ENCODE results near the gene STH.

The STH gene

GRCh38 chr17:45976755-45977505 lies 22.1 kb upstream of the STH start:
- H3K4me3 ChIP-seq (ENCODE audit: low read depth, low read length): no peak overlapping the region
- H3K9me3 ChIP-seq (ENCODE audit: control insufficient read depth, insufficient read depth, low read length): no peaks in the 10 kb centered on the region
- no peak overlapping the region for H3K9ac ChIP-seq (ENCODE audit: low read depth, low read length)
- H3K36me3 ChIP-seq (ENCODE audit: control insufficient read depth, insufficient read depth, low read length): no peaks in the 10 kb centered on the region
- H3K27me3 ChIP-seq (ENCODE audit: control insufficient read depth, insufficient read depth, low read length): no peaks in the 10 kb centered on the region; the same call in 1 of the 2 replicates
- H3K27ac ChIP-seq (ENCODE audit: low read depth, low read length): no peak overlapping the region
- no peaks in the 10 kb centered on the region for H3K4me1 ChIP-seq (ENCODE audit: control insufficient read depth, insufficient read depth, low read length)

- Histone ChIP-seq H3K27me3 (ENCODE audit: control insufficient read depth, insufficient read depth, low read length) (no peaks in the 10 kb centered on the region; the same call in 1 of the 2 replicates), H3K36me3 (ENCODE audit: control insufficient read depth, insufficient read depth, low read length) (no peaks in the 10 kb centered on the region), H3K9ac (ENCODE audit: low read depth, low read length) (no peak overlapping the region), H3K27ac (ENCODE audit: low read depth, low read length) (no peak overlapping the region), H3K9me3 (ENCODE audit: control insufficient read depth, insufficient read depth, low read length) (no peaks in the 10 kb centered on the region), H3K4me1 (ENCODE audit: control insufficient read depth, insufficient read depth, low read length) (no peaks in the 10 kb centered on the region), H3K4me3 (ENCODE audit: low read depth, low read length) (no peak overlapping the region)
Observed at GRCh38 chr17:45977506-45977824, 21.6 kb upstream of the STH start.

GRCh38 chr17:45977976-45978626 lies 20.9 kb upstream of the STH start:
- H3K27me3 ChIP-seq (ENCODE audit: control insufficient read depth, insufficient read depth, low read length): no peaks in the 10 kb centered on the region; the same call in 1 of the 2 replicates
- no peak overlapping the region for H3K9ac ChIP-seq (ENCODE audit: low read depth, low read length)
- H3K4me1 ChIP-seq (ENCODE audit: control insufficient read depth, insufficient read depth, low read length): no peaks in the 10 kb centered on the region
- H3K27ac ChIP-seq (ENCODE audit: low read depth, low read length): no peak overlapping the region
- H3K4me3 ChIP-seq (ENCODE audit: low read depth, low read length): no peak overlapping the region
- no peaks in the 10 kb centered on the region for H3K36me3 ChIP-seq (ENCODE audit: control insufficient read depth, insufficient read depth, low read length)
- no peaks in the 10 kb centered on the region for H3K9me3 ChIP-seq (ENCODE audit: control insufficient read depth, insufficient read depth, low read length)

GRCh38 chr17:45979137-45979536 lies 19.9 kb upstream of the STH start:
- Histone ChIP-seq H3K27ac (ENCODE audit: low read depth, low read length) (no peak overlapping the region), H3K9me3 (ENCODE audit: control insufficient read depth, insufficient read depth, low read length) (no peaks in the 10 kb centered on the region), H3K4me3 (ENCODE audit: low read depth, low read length) (no peak overlapping the region), H3K36me3 (ENCODE audit: control insufficient read depth, insufficient read depth, low read length) (no peaks in the 10 kb centered on the region), H3K27me3 (ENCODE audit: control insufficient read depth, insufficient read depth, low read length) (no peaks in the 10 kb centered on the region), H3K9ac (ENCODE audit: low read depth, low read length) (no peak overlapping the region), H3K4me1 (ENCODE audit: control insufficient read depth, insufficient read depth, low read length) (no peaks in the 10 kb centered on the region)

GRCh38 chr17:45980855-45981254 lies 18.2 kb upstream of the STH start:
- no peaks in the 10 kb centered on the region for H3K27me3 ChIP-seq (ENCODE audit: control insufficient read depth, insufficient read depth, low read length)

GRCh38 chr17:45981306-45981705 lies 17.7 kb upstream of the STH start:
- Histone ChIP-seq H3K9me3 (ENCODE audit: control insufficient read depth, insufficient read depth, low read length) (no peaks in the 10 kb centered on the region), H3K27ac (ENCODE audit: low read depth, low read length) (no peak overlapping the region), H3K4me3 (ENCODE audit: low read depth, low read length) (no peak overlapping the region), H3K4me1 (ENCODE audit: control insufficient read depth, insufficient read depth, low read length) (no peaks in the 10 kb centered on the region), H3K9ac (ENCODE audit: low read depth, low read length) (no peak overlapping the region), H3K36me3 (ENCODE audit: control insufficient read depth, insufficient read depth, low read length) (no peaks in the 10 kb centered on the region), H3K27me3 (ENCODE audit: control insufficient read depth, insufficient read depth, low read length) (no peaks in the 10 kb centered on the region)

More at GRCh38 chr17:45980855-45981254, 18.2 kb upstream of the STH start:
- Histone ChIP-seq H3K36me3 (ENCODE audit: control insufficient read depth, insufficient read depth, low read length) (no peaks in the 10 kb centered on the region), H3K4me1 (ENCODE audit: control insufficient read depth, insufficient read depth, low read length) (no peaks in the 10 kb centered on the region), H3K4me3 (ENCODE audit: low read depth, low read length) (no peak overlapping the region), H3K9me3 (ENCODE audit: control insufficient read depth, insufficient read depth, low read length) (no peaks in the 10 kb centered on the region), H3K27ac (ENCODE audit: low read depth, low read length) (no peak overlapping the region), H3K9ac (ENCODE audit: low read depth, low read length) (no peak overlapping the region)

GRCh38 chr17:45982791-45983613 lies 16.0 kb upstream of the STH start:
- Histone ChIP-seq H3K4me3 (ENCODE audit: low read depth, low read length) (no peak overlapping the region), H3K36me3 (ENCODE audit: control insufficient read depth, insufficient read depth, low read length) (no peaks in the 10 kb centered on the region), H3K27me3 (ENCODE audit: control insufficient read depth, insufficient read depth, low read length) (no peaks in the 10 kb centered on the region), H3K9me3 (ENCODE audit: control insufficient read depth, insufficient read depth, low read length) (no peaks in the 10 kb centered on the region), H3K4me1 (ENCODE audit: control insufficient read depth, insufficient read depth, low read length) (no peaks in the 10 kb centered on the region), H3K9ac (ENCODE audit: low read depth, low read length) (no peak overlapping the region), H3K27ac (ENCODE audit: low read depth, low read length) (no peak overlapping the region)

- Histone ChIP-seq H3K27me3 (ENCODE audit: control insufficient read depth, insufficient read depth, low read length) (no peaks in the 10 kb centered on the region), H3K9me3 (ENCODE audit: control insufficient read depth, insufficient read depth, low read length) (no peaks in the 10 kb centered on the region)
Observed at GRCh38 chr17:45983614-45984310, 15.3 kb upstream of the STH start.

GRCh38 chr17:45984368-45984767 lies 14.7 kb upstream of the STH start:
- Histone ChIP-seq H3K4me3 (ENCODE audit: low read depth, low read length) (no peak overlapping the region), H3K36me3 (ENCODE audit: control insufficient read depth, insufficient read depth, low read length) (no peaks in the 10 kb centered on the region), H3K27ac (ENCODE audit: low read depth, low read length) (no peak overlapping the region), H3K27me3 (ENCODE audit: control insufficient read depth, insufficient read depth, low read length) (no peaks in the 10 kb centered on the region), H3K9me3 (ENCODE audit: control insufficient read depth, insufficient read depth, low read length) (no peaks in the 10 kb centered on the region), H3K9ac (ENCODE audit: low read depth, low read length) (no peak overlapping the region), H3K4me1 (ENCODE audit: control insufficient read depth, insufficient read depth, low read length) (no peaks in the 10 kb centered on the region)

More at GRCh38 chr17:45983614-45984310, 15.3 kb upstream of the STH start:
- no peaks in the 10 kb centered on the region for H3K4me1 ChIP-seq (ENCODE audit: control insufficient read depth, insufficient read depth, low read length)
- H3K27ac ChIP-seq (ENCODE audit: low read depth, low read length): no peak overlapping the region
- H3K9ac ChIP-seq (ENCODE audit: low read depth, low read length): no peak overlapping the region
- no peaks in the 10 kb centered on the region for H3K36me3 ChIP-seq (ENCODE audit: control insufficient read depth, insufficient read depth, low read length)
- no peak overlapping the region for H3K4me3 ChIP-seq (ENCODE audit: low read depth, low read length)

- H3K4me3 ChIP-seq (ENCODE audit: low read depth, low read length): no peak overlapping the region
- no peaks in the 10 kb centered on the region for H3K9me3 ChIP-seq (ENCODE audit: control insufficient read depth, insufficient read depth, low read length)
- H3K36me3 ChIP-seq (ENCODE audit: control insufficient read depth, insufficient read depth, low read length): no peaks in the 10 kb centered on the region
- H3K27ac ChIP-seq (ENCODE audit: low read depth, low read length): no peak overlapping the region
- no peaks in the 10 kb centered on the region for H3K4me1 ChIP-seq (ENCODE audit: control insufficient read depth, insufficient read depth, low read length)
- H3K9ac ChIP-seq (ENCODE audit: low read depth, low read length): no peak overlapping the region
- H3K27me3 ChIP-seq (ENCODE audit: control insufficient read depth, insufficient read depth, low read length): no peaks in the 10 kb centered on the region
Observed at GRCh38 chr17:45985447-45985846, 13.6 kb upstream of the STH start.
